ENCODE data around the gene CADM1.

Gene CADM1

GRCh38 chr11:115444542-115444941 is 59.7 kb downstream of the CADM1 start:
- no peak for DNase-seq (ENCODE audit: low spot score)

- no peak for DNase-seq (ENCODE audit: low spot score)
Measured at GRCh38 chr11:115439969-115440540, 64.2 kb downstream of the CADM1 start.

GRCh38 chr11:115439385-115439784 is 64.8 kb downstream of the CADM1 start:
- DNase-seq (ENCODE audit: low spot score), result peak; percentile 13

- peak; percentile 15 for DNase-seq (ENCODE audit: low spot score)
Measured at GRCh38 chr11:115437902-115438575, 66.2 kb downstream of the CADM1 start.

- no peak for DNase-seq (ENCODE audit: low spot score)
Measured at GRCh38 chr11:115430345-115430744, 73.9 kb downstream of the CADM1 start.

GRCh38 chr11:115428306-115428705 is 75.9 kb downstream of the CADM1 start:
- DNase-seq (ENCODE audit: low spot score), result no peak

- DNase-seq (ENCODE audit: low spot score), result no peak
Measured at GRCh38 chr11:115425816-115426215, 78.4 kb downstream of the CADM1 start.

- peak; percentile 22 for DNase-seq (ENCODE audit: low spot score)
Measured at GRCh38 chr11:115425250-115425649, 79.0 kb downstream of the CADM1 start.

GRCh38 chr11:115423728-115424459 is 80.3 kb downstream of the CADM1 start:
- no peak for DNase-seq (ENCODE audit: low spot score)

GRCh38 chr11:115421992-115422689 is 82.1 kb downstream of the CADM1 start:
- DNase-seq (ENCODE audit: low spot score), result no peak

- DNase-seq (ENCODE audit: low spot score), result no peak
Measured at GRCh38 chr11:115421352-115421991, 82.7 kb downstream of the CADM1 start.

- DNase-seq (ENCODE audit: low spot score), result no peak
Measured at GRCh38 chr11:115420505-115420904, 83.7 kb downstream of the CADM1 start.

- DNase-seq (ENCODE audit: low spot score), result no peak
Measured at GRCh38 chr11:115418626-115419025, 85.6 kb downstream of the CADM1 start.

- no peak for DNase-seq (ENCODE audit: low spot score)
Measured at GRCh38 chr11:115418081-115418480, 86.1 kb downstream of the CADM1 start.

GRCh38 chr11:115411120-115411519 is 93.1 kb downstream of the CADM1 start:
- DNase-seq (ENCODE audit: low spot score), result no peak

- DNase-seq (ENCODE audit: low spot score), result peak; percentile 58
Measured at GRCh38 chr11:115409691-115410220, 94.5 kb downstream of the CADM1 start.

- no peak for DNase-seq (ENCODE audit: low spot score)
Measured at GRCh38 chr11:115409116-115409670, 95.0 kb downstream of the CADM1 start.

- DNase-seq (ENCODE audit: low spot score), result peak; percentile 49
Measured at GRCh38 chr11:115408036-115408921, 95.9 kb downstream of the CADM1 start.

- no peak for DNase-seq (ENCODE audit: low spot score)
Measured at GRCh38 chr11:115407496-115407895, 96.7 kb downstream of the CADM1 start.

GRCh38 chr11:115406404-115406803 is 97.8 kb downstream of the CADM1 start:
- no peak for DNase-seq (ENCODE audit: low spot score)

Measured in Ammon's horn (tissue), 1 donor.